Colonic mucosa (tissue), 4 donors: ENCODE measurements around the gene TICRR. TPM values are rescaled to one million over a fixed set of nuclear protein-coding genes. Genes with fewer than 3 reads are reported as not detected.

Source experiments
- DNase-seq: peaks from one replicate; pipeline ENCODE4 v3.0.0-alpha.2; 2020
- H3K27ac ChIP-seq: fragments of 200-600 bp; one replicate; pipeline ENCODE4 v1.8.0; 2021
- H3K27me3 ChIP-seq: fragments of 200-600 bp; one replicate; pipeline ENCODE4 v1.8.0; 2021
- H3K36me3 ChIP-seq: fragments of 200-600 bp; one replicate; pipeline ENCODE4 v1.8.0; 2021
- H3K4me1 ChIP-seq: fragments of 200-600 bp; one replicate; pipeline ENCODE4 v1.8.0; 2021; ENCODE audit warnings: mild to moderate bottlenecking
- H3K4me3 ChIP-seq: fragments of 200-600 bp; one replicate; pipeline ENCODE4 v1.8.0; 2021
- H3K9ac ChIP-seq, 2 donors: one replicate each; pipeline ENCODE4 v1.7.0; 2013; ENCODE audit warnings: control low read depth in 2 of 2, low read depth in 2 of 2, low read length in 2 of 2
- H3K9me3 ChIP-seq: fragments of 200-600 bp; one replicate; pipeline ENCODE4 v1.8.0; 2021
- CTCF ChIP-seq: fragments of 200-600 bp; IDR thresholded peaks from one replicate; pipeline ENCODE4 v1.8.0; 2022; ENCODE audit warnings: antibody characterized with exemption, mild to moderate bottlenecking
- intact Hi-C: fragments of 100-400 bp; cut with DNase I; formaldehyde crosslinking; loops from one replicate; pipeline ENCODE4 v1.14.1; 2022
- total RNA-seq, 2 donors: library from RNA; stranded (reverse); fragmentation: NEBNext Ultra II Directional in 1 of 2; extraction: Animal tissue kit (Norgen Biotek cat#: 25700) in 1 of 2; gene quantifications; one replicate each; pipeline ENCODE4 v1.2.1, GENCODE V29; 2021
- donor health status: healthy.
- donor health status: DM: no; HTN: no; CAD: no.
- donor health status: DM: no; HTN: no; CAD: no.

Gene TICRR
- total RNA-seq, 2 donors from 2014 or later, result 2.9 to 14.6 TPM

GRCh38 chr15:89640245-89640644, 65.0 kb downstream of the TICRR start:
- H3K27ac ChIP-seq, result no peak overlapping the region
- no peak overlapping the region for H3K4me3 ChIP-seq
- no peak for DNase-seq
- no peak for TF ChIP-seq CTCF
- no peaks in the 10 kb centered on the region for H3K4me1 ChIP-seq
- intact Hi-C loops, result loop anchor here (10.0 kb wide), 1 partner anchor 95 kb away; no protein-coding TSS in a partner anchor
- H3K36me3 ChIP-seq, result no peaks in the 10 kb centered on the region
- no peaks in the 10 kb centered on the region for H3K27me3 ChIP-seq
- no peak overlapping the region for H3K9ac ChIP-seq
- no peaks in the 10 kb centered on the region for H3K9me3 ChIP-seq

- Histone ChIP-seq H3K27ac (no peak overlapping the region), H3K4me3 (no peak overlapping the region), H3K9ac (no peak overlapping the region), H3K27me3 (no peaks in the 10 kb centered on the region), H3K36me3 (no peaks in the 10 kb centered on the region), H3K9me3 (no peaks in the 10 kb centered on the region), H3K4me1 (no peaks in the 10 kb centered on the region)
- no peak for TF ChIP-seq CTCF
- intact Hi-C loops, result loop anchor here (10.0 kb wide), 1 partner anchor 94 kb away; no protein-coding TSS in a partner anchor
- no peak for DNase-seq
Measured at GRCh38 chr15:89641053-89641452, 65.8 kb downstream of the TICRR start.

- Histone ChIP-seq H3K4me1 (no peaks in the 10 kb centered on the region), H3K9ac (no peak overlapping the region), H3K9me3 (no peaks in the 10 kb centered on the region), H3K4me3 (no peak overlapping the region), H3K36me3 (no peaks in the 10 kb centered on the region), H3K27ac (no peak overlapping the region), H3K27me3 (no peaks in the 10 kb centered on the region)
- no peak for DNase-seq
- TF ChIP-seq CTCF, result no peak
- intact Hi-C loops, result loop anchor here (10.0 kb wide), 1 partner anchor 93 kb away; no protein-coding TSS in a partner anchor
Measured at GRCh38 chr15:89642106-89642505, 66.8 kb downstream of the TICRR start.

- no peaks in the 10 kb centered on the region for H3K36me3 ChIP-seq
- no peak for DNase-seq
- no peak overlapping the region for H3K9ac ChIP-seq
- TF ChIP-seq CTCF, result no peak
- H3K4me3 ChIP-seq, result no peak overlapping the region
- no peaks in the 10 kb centered on the region for H3K9me3 ChIP-seq
- intact Hi-C loops, result loop anchor here (10.0 kb wide), 1 partner anchor 89 kb away; no protein-coding TSS in a partner anchor
- H3K27ac ChIP-seq, result no peak overlapping the region
- no peaks in the 10 kb centered on the region for H3K27me3 ChIP-seq
- no peaks in the 10 kb centered on the region for H3K4me1 ChIP-seq
Measured at GRCh38 chr15:89645680-89646079, 70.4 kb downstream of the TICRR start.

- Histone ChIP-seq H3K4me1 (no peaks in the 10 kb centered on the region), H3K36me3 (no peaks in the 10 kb centered on the region), H3K9me3 (no peaks in the 10 kb centered on the region), H3K27me3 (no peaks in the 10 kb centered on the region), H3K9ac (no peak overlapping the region), H3K27ac (no peak overlapping the region), H3K4me3 (no peak overlapping the region)
- intact Hi-C loops, result loop anchor here (10.0 kb wide), 1 partner anchor 88 kb away; no protein-coding TSS in a partner anchor
- DNase-seq, result no peak
- no peak for TF ChIP-seq CTCF
Measured at GRCh38 chr15:89646416-89647141, 71.3 kb downstream of the TICRR start.
